ENCODE data around the gene ANTXR2. TPM values are rescaled to one million over a fixed set of nuclear protein-coding genes. Genes with fewer than 3 reads are reported as not detected.

ANTXR2 gene
- total and polyA plus RNA-seq, 2 donors (not counting 3 experiments of a cell fraction or from before 2014, with no cell fraction given) = 6.6 to 64.6 TPM

DNA sequence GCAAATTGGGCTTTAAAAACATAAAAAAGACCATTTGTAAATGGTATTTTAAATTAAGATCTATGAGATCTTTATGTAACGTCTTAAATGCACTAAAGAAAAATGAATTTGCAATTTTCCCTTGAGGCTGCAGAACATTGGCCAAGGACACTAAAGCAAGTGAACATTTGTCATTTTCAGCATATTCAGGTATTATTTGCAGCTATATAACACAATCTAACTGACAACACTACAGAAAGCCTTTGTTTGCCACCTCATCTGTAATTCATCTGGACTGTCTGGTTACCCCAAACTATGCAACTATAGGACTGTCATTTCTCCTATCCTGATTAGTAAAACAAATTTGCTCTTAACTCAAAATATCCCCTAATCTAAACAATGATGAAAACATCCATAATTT is 74.8 kb downstream of the ANTXR2 start:
- no TSS peak for BruUV-seq (replicated peaks)
- H3K9ac ChIP-seq (replicated peaks; ENCODE audit: extremely low read depth, insufficient read depth, low read length) = no peak overlapping the region
- POLR2A ChIA-PET = no interaction called here
- CTCF ChIA-PET = no interaction called here
- H3K79me2 ChIP-seq (ENCODE audit: control insufficient read depth, insufficient read depth, low read length) = peaks cover 7% of the 10 kb centered on the region
- TF ChIP-seq EZH2 (IDR thresholded peaks at IDR 0.05; ENCODE audit: borderline replicate concordance, low read depth, low read length, severe bottlenecking) (no peak), POLR2A (IDR thresholded peaks at IDR 0.05; ENCODE audit: low read depth, low read length) (no peak), FOS (IDR thresholded peaks at IDR 0.05; ENCODE audit: borderline replicate concordance, insufficient read depth, low read length) (no peak), POLR2AphosphoS5 (IDR thresholded peaks at IDR 0.05; ENCODE audit: insufficient read depth, low read depth, low read length) (no peak), JUN (IDR thresholded peaks at IDR 0.05; ENCODE audit: borderline replicate concordance, insufficient read depth, insufficient read length, low read depth) (no peak), GATA2 (IDR thresholded peaks at IDR 0.05; ENCODE audit: insufficient read depth, insufficient read length, low read depth, low read length) (no peak), MYC (IDR thresholded peaks at IDR 0.05; ENCODE audit: low read depth, low read length) (no peak)
- TF ChIP-seq, protein P1, sequence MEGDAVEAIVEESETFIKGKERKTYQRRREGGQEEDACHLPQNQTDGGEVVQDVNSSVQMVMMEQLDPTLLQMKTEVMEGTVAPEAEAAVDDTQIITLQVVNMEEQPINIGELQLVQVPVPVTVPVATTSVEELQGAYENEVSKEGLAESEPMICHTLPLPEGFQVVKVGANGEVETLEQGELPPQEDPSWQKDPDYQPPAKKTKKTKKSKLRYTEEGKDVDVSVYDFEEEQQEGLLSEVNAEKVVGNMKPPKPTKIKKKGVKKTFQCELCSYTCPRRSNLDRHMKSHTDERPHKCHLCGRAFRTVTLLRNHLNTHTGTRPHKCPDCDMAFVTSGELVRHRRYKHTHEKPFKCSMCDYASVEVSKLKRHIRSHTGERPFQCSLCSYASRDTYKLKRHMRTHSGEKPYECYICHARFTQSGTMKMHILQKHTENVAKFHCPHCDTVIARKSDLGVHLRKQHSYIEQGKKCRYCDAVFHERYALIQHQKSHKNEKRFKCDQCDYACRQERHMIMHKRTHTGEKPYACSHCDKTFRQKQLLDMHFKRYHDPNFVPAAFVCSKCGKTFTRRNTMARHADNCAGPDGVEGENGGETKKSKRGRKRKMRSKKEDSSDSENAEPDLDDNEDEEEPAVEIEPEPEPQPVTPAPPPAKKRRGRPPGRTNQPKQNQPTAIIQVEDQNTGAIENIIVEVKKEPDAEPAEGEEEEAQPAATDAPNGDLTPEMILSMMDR (IDR thresholded peaks at IDR 0.05; ENCODE audit: extremely low read depth in 1 of 2, insufficient read depth in 1 of 2, low read depth in 1 of 2, low read length in 2 of 2) = no peak
- TF ChIP-seq, protein P2, sequence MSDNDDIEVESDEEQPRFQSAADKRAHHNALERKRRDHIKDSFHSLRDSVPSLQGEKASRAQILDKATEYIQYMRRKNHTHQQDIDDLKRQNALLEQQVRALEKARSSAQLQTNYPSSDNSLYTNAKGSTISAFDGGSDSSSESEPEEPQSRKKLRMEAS (IDR thresholded peaks at IDR 0.05; ENCODE audit: insufficient read depth, insufficient read length) = no peak
- no peaks in the 10 kb centered on the region for H3K9me1 ChIP-seq (replicated peaks; ENCODE audit: control insufficient read depth, extremely low read depth, insufficient read depth, low read length)
- no peak overlapping the region for H3K4me2 ChIP-seq (ENCODE audit: insufficient read depth, low read length)
- H3K36me3 ChIP-seq (ENCODE audit: control insufficient read depth in 2 of 2, extremely low read depth in 1 of 2, insufficient read depth in 2 of 2, low read length in 2 of 2) = no peaks in the 10 kb centered on the region
- no peaks in the 10 kb centered on the region for H3K27me3 ChIP-seq (ENCODE audit: control insufficient read depth in 2 of 2, insufficient read depth in 2 of 2, low read length in 2 of 2)
- FAIRE-seq = no peak
- no peak overlapping the region for H2AFZ ChIP-seq (ENCODE audit: low read depth, low read length)
- DNase-seq (ENCODE audit: low read depth, low spot score) = no peak
- H3K4me3 ChIP-seq (replicated peaks in 1 of 3; ENCODE audit: insufficient read depth in 1 of 3, low read depth in 1 of 3, low read length in 3 of 3) = no peak overlapping the region
- H3K4me1 ChIP-seq (ENCODE audit: control insufficient read depth, extremely low read depth, insufficient read depth, low read length) = peaks cover 3% of the 10 kb centered on the region
- dilution Hi-C loops (cut with MboI; ENCODE audit: extremely low pct_ligation_motif_present, low sequenced_read_pairs) = no loop called here
- H3K27ac ChIP-seq (ENCODE audit: insufficient read depth, low read depth, low read length) = no peak overlapping the region
- H3K9me3 ChIP-seq (replicated peaks; ENCODE audit: control insufficient read depth, insufficient read depth, low read length) = no peaks in the 10 kb centered on the region
- intact Hi-C loops (cut with micrococcal nuclease) = no loop called here
- peaks cover 3% of the 10 kb centered on the region for H4K20me1 ChIP-seq (replicated peaks; ENCODE audit: control insufficient read depth, extremely low read depth, insufficient read depth, low read length)

Data from endothelial cell of umbilical vein (primary cell).